GM19372 (cell line): ENCODE results near the gene USP31.

ENCODE experiments used
- ATAC-seq: cut with Tn5 transposase; IDR thresholded peaks from one replicate; pipeline ENCODE4 v1.9.1; 2021; ENCODE audit warnings: mild to moderate bottlenecking, low read depth, moderate library complexity; ENCODE audit not compliant: unreplicated experiment

USP31 gene

GRCh38 chr16:23066676-23067075 is 82.6 kb downstream of the USP31 start:
- ATAC-seq = no peak

- ATAC-seq = no peak
Observed at GRCh38 chr16:23064639-23065038, 84.6 kb downstream of the USP31 start.

- no peak for ATAC-seq
Observed at GRCh38 chr16:23062524-23062923, 86.7 kb downstream of the USP31 start.

- no peak for ATAC-seq
Observed at GRCh38 chr16:23061669-23062068, 87.6 kb downstream of the USP31 start.

GRCh38 chr16:23060458-23061320 is 88.6 kb downstream of the USP31 start:
- ATAC-seq = no peak

- ATAC-seq = no peak
Observed at GRCh38 chr16:23059433-23059832, 89.8 kb downstream of the USP31 start.

- no peak for ATAC-seq
Observed at GRCh38 chr16:23058576-23058975, 90.7 kb downstream of the USP31 start.

GRCh38 chr16:23057013-23057596 is 92.1 kb downstream of the USP31 start:
- no peak for ATAC-seq

- no peak for ATAC-seq
Observed at GRCh38 chr16:23055481-23055880, 93.8 kb downstream of the USP31 start.

GRCh38 chr16:23052908-23053580 is 96.2 kb downstream of the USP31 start:
- ATAC-seq = no peak

- ATAC-seq = no peak
Observed at GRCh38 chr16:23052221-23052620, 97.0 kb downstream of the USP31 start.

GRCh38 chr16:23051587-23051986 is 97.7 kb downstream of the USP31 start:
- no peak for ATAC-seq

GRCh38 chr16:23048164-23048563 is 101.1 kb downstream of the USP31 start:
- ATAC-seq = no peak

- no peak for ATAC-seq
Observed at GRCh38 chr16:23045025-23045424, 104.2 kb downstream of the USP31 start.

- no peak for ATAC-seq
Observed at GRCh38 chr16:23040246-23040645, 109.0 kb downstream of the USP31 start.

- no peak for ATAC-seq
Observed at GRCh38 chr16:23039118-23039517, 110.1 kb downstream of the USP31 start.

GRCh38 chr16:23035240-23035639 is 114.0 kb downstream of the USP31 start:
- ATAC-seq = no peak

- ATAC-seq = no peak
Observed at GRCh38 chr16:23031508-23032098, 117.6 kb downstream of the USP31 start.

- ATAC-seq = no peak
Observed at GRCh38 chr16:23029733-23030420, 119.4 kb downstream of the USP31 start.

GRCh38 chr16:23027386-23027785 is 121.9 kb downstream of the USP31 start:
- ATAC-seq = no peak
